Left ventricle myocardium inferior (tissue), 1 donor: ENCODE results near the gene COX18. TPM values are rescaled to one million over a fixed set of nuclear protein-coding genes. Genes with fewer than 3 reads are reported as not detected.

Experiments
- DNase-seq: peaks from one replicate; pipeline ENCODE4 v3.0.0-alpha.2; 2020
- H3K27ac ChIP-seq: fragments of 200-600 bp; replicated peaks from 2 replicates; pipeline ENCODE4 v1.8.0; 2021
- H3K27me3 ChIP-seq: fragments of 200-600 bp; 2 replicates; pipeline ENCODE4 v1.8.0; 2021; ENCODE audit warnings: low read depth
- H3K36me3 ChIP-seq: fragments of 200-600 bp; 2 replicates; pipeline ENCODE4 v1.8.0; 2021
- H3K4me1 ChIP-seq: fragments of 200-600 bp; 2 replicates; pipeline ENCODE4 v1.8.0; 2021
- H3K4me3 ChIP-seq: fragments of 200-600 bp; 2 replicates; pipeline ENCODE4 v1.8.0; 2021; ENCODE audit warnings: mild to moderate bottlenecking, moderate library complexity
- H3K9me3 ChIP-seq: fragments of 200-600 bp; replicated peaks from 2 replicates; pipeline ENCODE4 v1.8.0; 2021
- intact Hi-C: fragments of 100-400 bp; cut with micrococcal nuclease; formaldehyde crosslinking; loops from one replicate; pipeline ENCODE4 v1.11.0; 2022
- total RNA-seq: library from RNA; stranded (reverse); fragmentation: NEBNext Ultra II Directional; extraction: Animal tissue kit (Norgen Biotek cat#: 25700); gene quantifications from one replicate; pipeline ENCODE4 v1.2.1, GENCODE V29; 2021
- TF ChIP-seq, protein P1 (sequence below): fragments of 200-600 bp; IDR thresholded peaks from 2 replicates; pipeline ENCODE4 v1.8.0; 2021; ENCODE audit warnings: antibody characterized with exemption, mild to moderate bottlenecking, borderline replicate concordance
- donor health status: DM: no; HTN: yes; CAD: no; lungs with severe emphysema.

The COX18 gene
- total RNA-seq, 1 donor from 2014 or later, result 17.0 TPM

- Histone ChIP-seq H3K9me3 (no peaks in the 10 kb centered on the region), H3K36me3 (peaks cover 84% of the 10 kb centered on the region), H3K4me1 (no peaks in the 10 kb centered on the region), H3K27ac (no peak overlapping the region), H3K4me3 (no peak overlapping the region), H3K27me3 (no peaks in the 10 kb centered on the region)
- TF ChIP-seq, protein P1, sequence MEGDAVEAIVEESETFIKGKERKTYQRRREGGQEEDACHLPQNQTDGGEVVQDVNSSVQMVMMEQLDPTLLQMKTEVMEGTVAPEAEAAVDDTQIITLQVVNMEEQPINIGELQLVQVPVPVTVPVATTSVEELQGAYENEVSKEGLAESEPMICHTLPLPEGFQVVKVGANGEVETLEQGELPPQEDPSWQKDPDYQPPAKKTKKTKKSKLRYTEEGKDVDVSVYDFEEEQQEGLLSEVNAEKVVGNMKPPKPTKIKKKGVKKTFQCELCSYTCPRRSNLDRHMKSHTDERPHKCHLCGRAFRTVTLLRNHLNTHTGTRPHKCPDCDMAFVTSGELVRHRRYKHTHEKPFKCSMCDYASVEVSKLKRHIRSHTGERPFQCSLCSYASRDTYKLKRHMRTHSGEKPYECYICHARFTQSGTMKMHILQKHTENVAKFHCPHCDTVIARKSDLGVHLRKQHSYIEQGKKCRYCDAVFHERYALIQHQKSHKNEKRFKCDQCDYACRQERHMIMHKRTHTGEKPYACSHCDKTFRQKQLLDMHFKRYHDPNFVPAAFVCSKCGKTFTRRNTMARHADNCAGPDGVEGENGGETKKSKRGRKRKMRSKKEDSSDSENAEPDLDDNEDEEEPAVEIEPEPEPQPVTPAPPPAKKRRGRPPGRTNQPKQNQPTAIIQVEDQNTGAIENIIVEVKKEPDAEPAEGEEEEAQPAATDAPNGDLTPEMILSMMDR, result no peak
- intact Hi-C loops, result no loop called here
- no peak for DNase-seq
Measured at GRCh38 chr4:73098713-73099112, 29.2 kb upstream of the COX18 start.

- DNase-seq, result no peak
- Histone ChIP-seq H3K27me3 (no peaks in the 10 kb centered on the region), H3K36me3 (peaks cover 91% of the 10 kb centered on the region), H3K27ac (no peak overlapping the region), H3K4me3 (no peak overlapping the region), H3K9me3 (no peaks in the 10 kb centered on the region), H3K4me1 (no peaks in the 10 kb centered on the region)
- intact Hi-C loops, result no loop called here
- TF ChIP-seq, protein P1, result no peak
Measured at GRCh38 chr4:73098016-73098415, 28.5 kb upstream of the COX18 start.

DNA sequence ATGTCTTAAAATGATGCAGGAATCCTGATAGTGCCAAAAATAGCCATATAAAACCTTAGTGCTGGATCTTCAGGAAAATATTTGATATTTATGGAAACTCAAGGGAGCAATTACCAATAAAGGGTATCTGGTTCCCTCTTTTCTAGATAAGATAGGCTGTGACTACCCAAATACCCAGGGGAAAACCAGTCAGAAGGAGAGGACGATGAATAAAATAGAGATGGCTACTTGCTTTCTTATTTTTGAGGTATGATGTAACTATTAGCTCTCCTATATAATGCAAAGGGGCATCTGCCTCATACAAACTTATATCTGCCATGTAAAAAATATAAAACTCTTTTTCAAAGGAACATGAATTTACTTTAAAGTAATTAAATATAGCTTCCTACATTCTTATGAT lies 23.4 kb upstream of the COX18 start:
- H3K9me3 ChIP-seq, result no peaks in the 10 kb centered on the region
- no peak overlapping the region for H3K4me3 ChIP-seq
- no peaks in the 10 kb centered on the region for H3K27me3 ChIP-seq
- no peak overlapping the region for H3K27ac ChIP-seq
- no peak for DNase-seq
- peaks cover 88% of the 10 kb centered on the region for H3K36me3 ChIP-seq
- H3K4me1 ChIP-seq, result peaks cover 18% of the 10 kb centered on the region
- intact Hi-C loops, result no loop called here
- TF ChIP-seq, protein P1, result no peak

DNA sequence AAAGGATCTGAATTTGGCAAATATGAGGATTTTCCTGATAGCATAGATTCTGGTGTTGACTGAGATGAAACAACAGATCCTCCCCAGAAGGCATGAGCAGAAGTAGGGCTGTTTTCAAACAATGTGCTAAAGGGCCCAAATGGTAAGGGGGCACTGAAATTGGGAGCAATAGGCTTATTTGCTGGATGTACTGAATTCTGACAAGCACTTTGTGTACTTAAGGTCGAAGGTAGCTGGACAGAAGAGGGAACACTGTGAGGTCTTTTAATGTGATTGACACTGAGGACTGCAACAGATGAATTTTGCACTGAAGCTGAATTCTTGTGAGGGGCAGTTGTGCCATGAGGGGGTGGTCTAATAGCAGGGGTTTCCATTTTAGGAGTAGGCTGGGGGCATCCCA lies 21.2 kb upstream of the COX18 start:
- TF ChIP-seq, protein P1, result no peak
- Histone ChIP-seq H3K4me1 (peaks cover 18% of the 10 kb centered on the region), H3K36me3 (peaks cover 75% of the 10 kb centered on the region), H3K27me3 (no peaks in the 10 kb centered on the region), H3K4me3 (no peak overlapping the region), H3K27ac (no peak overlapping the region), H3K9me3 (no peaks in the 10 kb centered on the region)
- no peak for DNase-seq
- intact Hi-C loops, result no loop called here

GRCh38 chr4:73087871-73088270 lies 18.4 kb upstream of the COX18 start:
- no peaks in the 10 kb centered on the region for H3K27me3 ChIP-seq
- peaks cover 72% of the 10 kb centered on the region for H3K36me3 ChIP-seq
- no peaks in the 10 kb centered on the region for H3K9me3 ChIP-seq
- peaks cover 17% of the 10 kb centered on the region for H3K4me1 ChIP-seq
- no peak overlapping the region for H3K27ac ChIP-seq
- intact Hi-C loops, result no loop called here
- TF ChIP-seq, protein P1, result no peak
- no peak overlapping the region for H3K4me3 ChIP-seq
- DNase-seq, result no peak
